Measurements from ENCODE around the gene CLASP1. TPM values are rescaled to one million over a fixed set of nuclear protein-coding genes. Genes with fewer than 3 reads are reported as not detected.

The CLASP1 gene
- total RNA-seq, 1 donor from 2014 or later, result 90.4 TPM

DNA sequence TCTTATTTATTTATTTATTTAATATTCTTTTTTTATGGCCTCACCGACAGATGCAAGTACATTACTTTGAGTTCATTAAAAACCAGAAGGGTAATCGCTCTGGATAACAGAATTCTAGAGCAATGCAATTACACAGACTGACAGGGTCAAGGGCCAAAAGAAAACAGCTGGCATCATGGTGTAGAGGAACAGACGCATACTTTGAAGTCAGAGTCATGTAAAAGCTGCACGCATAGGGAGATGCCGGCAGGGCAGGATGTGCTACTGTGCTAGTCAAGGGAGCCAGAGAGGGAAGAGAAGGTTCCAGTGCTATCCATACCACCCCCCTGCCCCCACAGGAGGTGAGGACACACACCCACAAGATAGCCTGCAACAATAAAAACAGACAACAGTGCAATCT is 249.1 kb downstream of the CLASP1 start:
- Histone ChIP-seq H3K36me3 (peaks cover 0 to 47% of the 10 kb centered on the region in 2 donors), H3K4me1 (no peaks in the 10 kb centered on the region), H3K9me3 (no peaks in the 10 kb centered on the region), H3K27ac (no peak overlapping the region), H3K27me3 (no peaks in the 10 kb centered on the region), H3K4me3 (no peak overlapping the region)
- TF ChIP-seq, protein P1, sequence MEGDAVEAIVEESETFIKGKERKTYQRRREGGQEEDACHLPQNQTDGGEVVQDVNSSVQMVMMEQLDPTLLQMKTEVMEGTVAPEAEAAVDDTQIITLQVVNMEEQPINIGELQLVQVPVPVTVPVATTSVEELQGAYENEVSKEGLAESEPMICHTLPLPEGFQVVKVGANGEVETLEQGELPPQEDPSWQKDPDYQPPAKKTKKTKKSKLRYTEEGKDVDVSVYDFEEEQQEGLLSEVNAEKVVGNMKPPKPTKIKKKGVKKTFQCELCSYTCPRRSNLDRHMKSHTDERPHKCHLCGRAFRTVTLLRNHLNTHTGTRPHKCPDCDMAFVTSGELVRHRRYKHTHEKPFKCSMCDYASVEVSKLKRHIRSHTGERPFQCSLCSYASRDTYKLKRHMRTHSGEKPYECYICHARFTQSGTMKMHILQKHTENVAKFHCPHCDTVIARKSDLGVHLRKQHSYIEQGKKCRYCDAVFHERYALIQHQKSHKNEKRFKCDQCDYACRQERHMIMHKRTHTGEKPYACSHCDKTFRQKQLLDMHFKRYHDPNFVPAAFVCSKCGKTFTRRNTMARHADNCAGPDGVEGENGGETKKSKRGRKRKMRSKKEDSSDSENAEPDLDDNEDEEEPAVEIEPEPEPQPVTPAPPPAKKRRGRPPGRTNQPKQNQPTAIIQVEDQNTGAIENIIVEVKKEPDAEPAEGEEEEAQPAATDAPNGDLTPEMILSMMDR (IDR thresholded peaks at IDR 0.05), result no peak
- TF ChIP-seq POLR2AphosphoS5 (IDR thresholded peaks at IDR 0.05; ENCODE audit: insufficient read depth in 1 of 2, low read depth in 1 of 2) (no peak), POLR2A (IDR thresholded peaks at IDR 0.05) (no peak)
- intact Hi-C loops (cut with DNase I), result loop anchor here (10.0 kb wide), 1 partner anchor 315 kb away; no protein-coding TSS in a partner anchor
- no peak for DNase-seq (ENCODE audit: extremely low spot score in 2 of 2)

DNA sequence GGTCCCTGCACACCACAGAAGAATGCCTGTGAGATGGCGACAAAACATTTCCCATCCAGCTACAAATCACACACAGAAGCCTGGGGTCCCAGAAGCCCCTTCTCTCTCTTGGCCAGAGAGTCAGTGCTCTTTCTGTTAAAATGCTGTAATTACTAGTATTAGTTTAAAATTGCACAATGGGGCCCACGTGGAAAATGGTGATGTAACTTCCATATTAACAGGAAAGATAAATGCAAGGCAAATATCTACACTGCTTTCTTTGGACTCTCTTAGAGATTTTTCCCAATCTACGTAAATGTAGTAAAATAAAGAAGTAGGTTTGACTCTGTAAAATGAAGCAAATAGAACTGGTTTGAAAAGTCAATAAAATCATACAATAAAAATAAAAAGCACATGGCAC is 250.4 kb downstream of the CLASP1 start:
- no peak for TF ChIP-seq POLR2A (IDR thresholded peaks at IDR 0.05)
- TF ChIP-seq, protein P1 (IDR thresholded peaks at IDR 0.05), result no peak
- no peak for TF ChIP-seq POLR2AphosphoS5 (IDR thresholded peaks at IDR 0.05; ENCODE audit: insufficient read depth in 1 of 2, low read depth in 1 of 2)

DNA sequence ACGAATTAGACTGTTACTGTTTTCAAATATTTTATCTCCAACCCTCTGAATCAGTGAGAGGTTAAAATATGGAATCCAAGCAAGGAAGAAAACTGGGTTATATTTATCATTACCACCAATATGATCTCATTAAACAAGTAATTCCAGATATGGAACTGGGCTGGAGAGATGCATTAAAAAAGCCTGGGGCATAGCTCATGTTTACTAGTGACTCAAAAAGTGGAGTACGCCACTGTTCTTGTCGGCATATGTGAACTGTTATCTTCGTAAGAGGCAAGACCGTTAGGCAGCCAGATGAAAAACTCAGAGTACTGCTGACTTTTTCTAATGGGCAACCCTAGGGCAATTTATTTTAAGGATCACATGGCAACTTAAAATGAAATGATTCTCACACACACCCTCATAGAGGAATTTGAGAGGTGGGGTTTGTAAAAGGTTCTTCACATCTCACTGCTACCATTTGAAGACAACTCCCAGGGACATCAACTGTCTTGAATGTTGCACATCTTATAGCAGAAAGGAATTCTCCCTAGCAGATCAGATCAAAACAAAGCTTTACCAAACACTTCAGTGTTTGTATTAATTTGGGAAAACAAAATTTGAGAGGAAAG is 259.1 kb downstream of the CLASP1 start:
- no peaks in the 10 kb centered on the region for H3K27me3 ChIP-seq
- TF ChIP-seq POLR2AphosphoS5 (IDR thresholded peaks at IDR 0.05; ENCODE audit: insufficient read depth in 1 of 2, low read depth in 1 of 2) (no peak), POLR2A (IDR thresholded peaks at IDR 0.05) (no peak)
- TF ChIP-seq, protein P1 (IDR thresholded peaks at IDR 0.05), result no peak
- intact Hi-C loops (cut with DNase I), result no loop called here
- no peaks in the 10 kb centered on the region for H3K9me3 ChIP-seq
- no peak overlapping the region for H3K27ac ChIP-seq
- no peak overlapping the region for H3K4me3 ChIP-seq
- no peak for DNase-seq (ENCODE audit: extremely low spot score in 2 of 2)
- peaks cover 0 to 40% of the 10 kb centered on the region in 2 donors for H3K36me3 ChIP-seq
- H3K4me1 ChIP-seq, result no peaks in the 10 kb centered on the region

More for the DNA sequence above, 250.4 kb downstream of the CLASP1 start:
- H3K9me3 ChIP-seq, result no peaks in the 10 kb centered on the region
- H3K27ac ChIP-seq, result no peak overlapping the region
- H3K36me3 ChIP-seq, result peaks cover 0 to 51% of the 10 kb centered on the region in 2 donors
- DNase-seq (ENCODE audit: extremely low spot score in 2 of 2), result no peak
- no peaks in the 10 kb centered on the region for H3K27me3 ChIP-seq
- intact Hi-C loops (cut with DNase I), result no loop called here
- no peaks in the 10 kb centered on the region for H3K4me1 ChIP-seq
- no peak overlapping the region for H3K4me3 ChIP-seq

DNA sequence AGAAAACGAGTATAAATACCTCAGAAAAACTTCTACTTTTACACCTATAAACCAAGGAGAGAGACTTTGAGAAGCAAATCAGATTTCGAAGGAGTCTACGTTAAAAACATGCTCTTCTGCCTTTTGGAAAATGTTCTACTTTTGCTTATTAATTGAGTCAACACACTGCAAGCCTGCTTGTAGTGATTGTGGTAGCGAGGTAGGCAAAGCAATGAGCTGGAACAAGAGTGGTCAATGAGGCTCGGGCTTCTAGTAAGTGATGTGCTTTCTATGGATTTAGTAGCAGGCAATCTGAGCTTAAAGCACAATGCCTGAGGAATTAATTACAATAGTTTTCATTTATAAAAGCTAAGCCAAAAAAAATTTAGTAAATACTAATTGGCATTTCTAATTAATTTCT is 260.9 kb downstream of the CLASP1 start:
- DNase-seq (ENCODE audit: extremely low spot score in 2 of 2), result no peak
- H3K27ac ChIP-seq, result no peak overlapping the region
- intact Hi-C loops (cut with DNase I), result no loop called here
- H3K27me3 ChIP-seq, result no peaks in the 10 kb centered on the region
- H3K4me3 ChIP-seq, result no peak overlapping the region
- TF ChIP-seq, protein P1 (IDR thresholded peaks at IDR 0.05), result no peak
- no peaks in the 10 kb centered on the region for H3K4me1 ChIP-seq
- H3K9me3 ChIP-seq, result no peaks in the 10 kb centered on the region
- peaks cover 0 to 25% of the 10 kb centered on the region in 2 donors for H3K36me3 ChIP-seq

DNA sequence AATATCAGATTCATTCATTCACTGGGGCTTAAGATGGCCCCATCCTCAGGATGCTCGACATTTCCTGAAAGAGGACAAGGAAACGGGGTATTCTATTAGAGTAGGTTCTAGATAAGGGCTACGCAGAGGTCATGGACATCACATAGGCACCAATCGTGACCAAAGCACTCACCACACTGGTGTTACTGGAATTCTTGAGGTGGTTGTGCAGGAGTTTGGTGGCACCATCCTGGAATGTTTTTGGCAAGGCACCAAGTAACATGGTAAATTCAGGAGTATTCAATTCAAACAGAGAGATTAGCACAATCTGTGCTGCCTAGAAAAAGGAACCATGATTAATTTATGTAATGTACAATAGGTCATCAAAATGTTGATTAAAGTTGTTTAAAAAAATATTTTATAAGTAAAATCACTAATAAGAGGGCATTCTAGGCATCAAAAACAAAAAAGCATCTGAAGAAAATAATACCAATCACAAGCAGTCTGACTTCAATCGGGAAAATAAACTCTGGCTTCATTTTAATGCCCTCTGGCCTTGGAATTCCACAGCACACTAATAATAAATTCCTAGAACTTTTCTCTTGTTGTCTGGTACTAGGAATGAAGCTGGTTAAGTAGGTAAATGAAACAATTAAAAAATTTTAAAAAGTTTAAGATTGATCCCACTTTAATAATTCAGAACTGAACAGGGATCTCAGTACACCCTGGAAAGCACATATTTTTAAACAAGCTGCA is 261.5 kb downstream of the CLASP1 start:
- H3K27ac ChIP-seq, result no peak overlapping the region
- no peak overlapping the region for H3K4me3 ChIP-seq
- H3K36me3 ChIP-seq, result peaks cover 0 to 31% of the 10 kb centered on the region in 2 donors
- H3K4me1 ChIP-seq, result no peaks in the 10 kb centered on the region
- TF ChIP-seq, protein P1 (IDR thresholded peaks at IDR 0.05), result no peak
- TF ChIP-seq POLR2A (IDR thresholded peaks at IDR 0.05), result no peak
- TF ChIP-seq POLR2AphosphoS5 (IDR thresholded peaks at IDR 0.05; ENCODE audit: insufficient read depth in 1 of 2, low read depth in 1 of 2), result no peak
- H3K9me3 ChIP-seq, result no peaks in the 10 kb centered on the region
- DNase-seq (ENCODE audit: extremely low spot score in 2 of 2), result no peak
- H3K27me3 ChIP-seq, result no peaks in the 10 kb centered on the region
- intact Hi-C loops (cut with DNase I), result no loop called here

Measured in vagina (tissue), 2 donors.